Measurements from ENCODE around the gene MX1. TPM values are rescaled to one million over a fixed set of nuclear protein-coding genes. Genes with fewer than 3 reads are reported as not detected.

Gene MX1
- total and polyA plus RNA-seq, 4 donors, result 16.9 to 58.1 (median 33.0) TPM

GRCh38 chr21:41482980-41483379 is 56.9 kb downstream of the MX1 start:
- no peaks in the 10 kb centered on the region for H3K36me3 ChIP-seq (ENCODE audit: control insufficient read depth in 1 of 2, insufficient read depth in 2 of 2, low read length in 1 of 2)
- H3K4me3 ChIP-seq (ENCODE audit: low read length in 2 of 2), result no peak overlapping the region
- DNase-seq, result no peak
- peaks cover 0 to 4% of the 10 kb centered on the region in 2 donors for H3K4me1 ChIP-seq (ENCODE audit: control insufficient read depth in 1 of 2, insufficient read depth in 2 of 2, low read length in 2 of 2)
- ATAC-seq (ENCODE audit: low FRiP score), result no peak
- H3K9me3 ChIP-seq (ENCODE audit: control insufficient read depth, low read length), result no peaks in the 10 kb centered on the region
- 92 to 93% methylated on average over 6 of the region's 6 CpGs for WGBS, 2 donors
- intact Hi-C loops (cut with DNase I), result no loop called here
- H3K27ac ChIP-seq (ENCODE audit: low read depth in 1 of 2, low read length in 2 of 2), result no peak overlapping the region
- H3K27me3 ChIP-seq (ENCODE audit: control insufficient read depth in 1 of 2, insufficient read depth in 2 of 2, low read length in 1 of 2), result no peaks in the 10 kb centered on the region

- ATAC-seq (ENCODE audit: low FRiP score) (no peak), DNase-seq (peak in 1 of 2 donors; percentile 13)
Measured at GRCh38 chr21:41483415-41483814, 57.4 kb downstream of the MX1 start.

DNA sequence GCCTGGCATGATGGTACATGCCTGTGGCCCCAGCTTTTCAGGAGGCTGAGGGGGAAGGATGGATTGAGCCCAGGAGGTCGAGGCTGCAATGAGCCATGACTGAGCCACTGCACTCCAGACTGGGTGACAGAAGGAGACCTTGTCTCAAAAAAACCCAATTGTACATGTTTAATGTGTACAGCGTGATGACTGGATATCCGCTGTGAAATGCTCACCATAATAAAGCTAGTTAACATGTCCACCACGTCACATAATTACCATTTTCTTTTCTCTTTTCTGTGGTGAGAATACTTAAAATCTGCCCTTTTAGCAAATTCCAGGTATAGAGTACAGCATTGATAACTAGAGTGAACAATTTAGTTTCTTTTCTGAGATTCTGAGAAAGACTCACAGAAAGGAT is 57.9 kb downstream of the MX1 start:
- no peaks in the 10 kb centered on the region for H3K36me3 ChIP-seq (ENCODE audit: control insufficient read depth in 1 of 2, insufficient read depth in 2 of 2, low read length in 1 of 2)
- H3K27me3 ChIP-seq (ENCODE audit: control insufficient read depth in 1 of 2, insufficient read depth in 2 of 2, low read length in 1 of 2), result no peaks in the 10 kb centered on the region
- H3K27ac ChIP-seq (ENCODE audit: low read depth in 1 of 2, low read length in 2 of 2), result no peak overlapping the region
- peaks cover 0 to 4% of the 10 kb centered on the region in 2 donors for H3K4me1 ChIP-seq (ENCODE audit: control insufficient read depth in 1 of 2, insufficient read depth in 2 of 2, low read length in 2 of 2)
- no peak overlapping the region for H3K4me3 ChIP-seq (ENCODE audit: low read length in 2 of 2)
- no peak for DNase-seq
- no peaks in the 10 kb centered on the region for H3K9me3 ChIP-seq (ENCODE audit: control insufficient read depth, low read length)
- intact Hi-C loops (cut with DNase I), result no loop called here
- WGBS, 2 donors, result 94 to 95% methylated on average over 4 of the region's 4 CpGs
- no peak for ATAC-seq (ENCODE audit: low FRiP score)

More at GRCh38 chr21:41483415-41483814, 57.4 kb downstream of the MX1 start:
- H3K36me3 ChIP-seq (ENCODE audit: control insufficient read depth in 1 of 2, insufficient read depth in 2 of 2, low read length in 1 of 2), result no peaks in the 10 kb centered on the region
- no peaks in the 10 kb centered on the region for H3K27me3 ChIP-seq (ENCODE audit: control insufficient read depth in 1 of 2, insufficient read depth in 2 of 2, low read length in 1 of 2)
- 54 to 57% methylated on average over 12 of the region's 12 CpGs for WGBS, 2 donors
- intact Hi-C loops (cut with DNase I), result no loop called here
- no peak overlapping the region for H3K27ac ChIP-seq (ENCODE audit: low read depth in 1 of 2, low read length in 2 of 2)
- H3K9me3 ChIP-seq (ENCODE audit: control insufficient read depth, low read length), result no peaks in the 10 kb centered on the region
- no peak overlapping the region for H3K4me3 ChIP-seq (ENCODE audit: low read length in 2 of 2)
- H3K4me1 ChIP-seq (ENCODE audit: control insufficient read depth in 1 of 2, insufficient read depth in 2 of 2, low read length in 2 of 2), result peaks cover 0 to 4% of the 10 kb centered on the region in 2 donors

- Histone ChIP-seq H3K27ac (ENCODE audit: low read depth in 1 of 2, low read length in 2 of 2) (no peak overlapping the region), H3K36me3 (ENCODE audit: control insufficient read depth in 1 of 2, insufficient read depth in 2 of 2, low read length in 1 of 2) (no peaks in the 10 kb centered on the region), H3K27me3 (ENCODE audit: control insufficient read depth in 1 of 2, insufficient read depth in 2 of 2, low read length in 1 of 2) (no peaks in the 10 kb centered on the region), H3K9me3 (ENCODE audit: control insufficient read depth, low read length) (no peaks in the 10 kb centered on the region), H3K4me3 (ENCODE audit: low read length in 2 of 2) (no peak overlapping the region), H3K4me1 (ENCODE audit: control insufficient read depth in 1 of 2, insufficient read depth in 2 of 2, low read length in 2 of 2) (peaks cover 0 to 4% of the 10 kb centered on the region in 2 donors)
- WGBS, 2 donors, result 91 to 94% methylated on average over 6 of the region's 6 CpGs
- ATAC-seq (ENCODE audit: low FRiP score) (no peak), DNase-seq (no peak)
- intact Hi-C loops (cut with DNase I), result no loop called here
Measured at GRCh38 chr21:41487082-41487481, 61.0 kb downstream of the MX1 start.

DNA sequence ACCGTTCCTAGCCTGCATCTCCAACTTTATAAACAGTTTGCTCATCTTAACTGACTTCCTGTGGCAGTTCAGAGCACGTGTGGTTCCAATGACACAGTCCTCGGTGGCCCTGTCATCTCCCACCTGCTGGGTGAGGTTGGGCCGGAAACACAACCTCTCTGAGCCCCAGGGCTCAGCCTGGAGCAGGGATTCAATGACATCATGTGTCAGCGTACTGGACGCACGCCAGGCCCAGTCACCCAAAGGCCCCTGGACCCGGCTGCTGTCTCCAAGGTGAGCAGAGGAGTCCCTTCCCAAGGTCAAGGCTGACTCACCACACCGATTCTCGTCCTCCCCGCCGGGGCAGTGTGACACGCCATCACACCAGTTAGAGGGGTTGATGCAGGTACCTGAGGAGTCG is 62.0 kb downstream of the MX1 start:
- H3K4me3 ChIP-seq (ENCODE audit: low read length in 2 of 2), result no peak overlapping the region
- intact Hi-C loops (cut with DNase I), result no loop called here
- ATAC-seq (ENCODE audit: low FRiP score) (no peak), DNase-seq (peak in 1 of 2 donors; percentile 44)
- no peaks in the 10 kb centered on the region for H3K9me3 ChIP-seq (ENCODE audit: control insufficient read depth, low read length)
- 91 to 92% methylated on average over 14 of the region's 14 CpGs for WGBS, 2 donors
- peaks cover 0 to 4% of the 10 kb centered on the region in 2 donors for H3K4me1 ChIP-seq (ENCODE audit: control insufficient read depth in 1 of 2, insufficient read depth in 2 of 2, low read length in 2 of 2)
- no peak overlapping the region for H3K27ac ChIP-seq (ENCODE audit: low read depth in 1 of 2, low read length in 2 of 2)
- H3K27me3 ChIP-seq (ENCODE audit: control insufficient read depth in 1 of 2, insufficient read depth in 2 of 2, low read length in 1 of 2), result no peaks in the 10 kb centered on the region
- H3K36me3 ChIP-seq (ENCODE audit: control insufficient read depth in 1 of 2, insufficient read depth in 2 of 2, low read length in 1 of 2), result no peaks in the 10 kb centered on the region

- intact Hi-C loops (cut with DNase I), result no loop called here
- WGBS, 2 donors, result 74 to 81% methylated on average over 7 of the region's 7 CpGs
- DNase-seq (peak in 1 of 2 donors; percentile 11), ATAC-seq (ENCODE audit: low FRiP score) (no peak)
- no peak overlapping the region for H3K27ac ChIP-seq (ENCODE audit: low read depth in 1 of 2, low read length in 2 of 2)
- no peaks in the 10 kb centered on the region for H3K36me3 ChIP-seq (ENCODE audit: control insufficient read depth in 1 of 2, insufficient read depth in 2 of 2, low read length in 1 of 2)
- H3K4me3 ChIP-seq (ENCODE audit: low read length in 2 of 2), result no peak overlapping the region
- H3K27me3 ChIP-seq (ENCODE audit: control insufficient read depth in 1 of 2, insufficient read depth in 2 of 2, low read length in 1 of 2), result no peaks in the 10 kb centered on the region
- no peaks in the 10 kb centered on the region for H3K9me3 ChIP-seq (ENCODE audit: control insufficient read depth, low read length)
- peaks cover 0 to 4% of the 10 kb centered on the region in 2 donors for H3K4me1 ChIP-seq (ENCODE audit: control insufficient read depth in 1 of 2, insufficient read depth in 2 of 2, low read length in 2 of 2)
Measured at GRCh38 chr21:41489329-41489728, 63.3 kb downstream of the MX1 start.

DNA sequence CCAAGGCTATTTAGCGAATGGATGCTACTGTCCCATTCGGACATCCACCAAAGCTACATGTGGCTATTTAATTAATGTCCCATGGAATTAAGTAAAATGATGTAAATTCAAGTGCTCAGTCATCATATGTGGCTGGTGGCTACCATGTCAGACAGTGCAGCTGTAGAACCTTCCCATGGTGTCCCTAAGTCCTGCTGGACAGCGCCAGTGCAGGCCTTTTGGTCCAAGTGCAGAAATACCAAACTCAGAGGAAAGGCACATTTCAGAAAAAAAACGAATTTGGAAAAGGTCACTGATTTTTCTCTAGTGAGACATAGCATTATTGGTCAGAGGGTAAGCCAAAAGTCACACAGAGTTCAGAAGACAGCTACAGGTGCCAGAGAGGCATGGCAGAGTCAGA is 64.3 kb downstream of the MX1 start:
- no peaks in the 10 kb centered on the region for H3K9me3 ChIP-seq (ENCODE audit: control insufficient read depth, low read length)
- no peak overlapping the region for H3K27ac ChIP-seq (ENCODE audit: low read depth in 1 of 2, low read length in 2 of 2)
- H3K4me3 ChIP-seq (ENCODE audit: low read length in 2 of 2), result no peak overlapping the region
- H3K27me3 ChIP-seq (ENCODE audit: control insufficient read depth in 1 of 2, insufficient read depth in 2 of 2, low read length in 1 of 2), result no peaks in the 10 kb centered on the region
- ATAC-seq (ENCODE audit: low FRiP score) (no peak), DNase-seq (peak in 1 of 2 donors; percentile 10)
- 64 to 67% methylated on average over 4 of the region's 4 CpGs for WGBS, 2 donors
- H3K4me1 ChIP-seq (ENCODE audit: control insufficient read depth in 1 of 2, insufficient read depth in 2 of 2, low read length in 2 of 2), result peaks cover 0 to 4% of the 10 kb centered on the region in 2 donors
- no peaks in the 10 kb centered on the region for H3K36me3 ChIP-seq (ENCODE audit: control insufficient read depth in 1 of 2, insufficient read depth in 2 of 2, low read length in 1 of 2)
- intact Hi-C loops (cut with DNase I), result no loop called here

- ATAC-seq (ENCODE audit: low FRiP score), result no peak
Measured at GRCh38 chr21:41491412-41491811, 65.4 kb downstream of the MX1 start.

DNA sequence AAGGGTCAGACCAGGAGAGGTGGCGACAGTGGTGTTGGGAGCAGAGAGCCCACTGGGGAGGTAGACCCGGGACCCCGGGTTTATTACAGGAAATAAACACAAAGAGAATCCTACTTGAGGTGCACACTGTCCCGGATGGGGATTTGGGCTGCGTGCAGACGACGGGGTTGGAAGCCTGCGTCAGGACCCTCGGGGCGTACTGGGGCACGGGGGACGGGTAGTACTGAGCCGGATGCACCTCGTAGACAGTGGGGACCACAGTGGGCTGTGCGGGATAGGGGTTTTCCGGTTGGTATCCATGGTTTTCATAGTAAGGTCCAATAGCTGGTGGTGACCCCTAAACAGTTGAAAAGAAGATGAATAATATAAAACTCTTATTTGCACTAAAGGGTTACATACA is 68.2 kb downstream of the MX1 start:
- H3K9me3 ChIP-seq (ENCODE audit: control insufficient read depth, low read length), result peaks cover 2% of the 10 kb centered on the region
- H3K36me3 ChIP-seq (ENCODE audit: control insufficient read depth in 1 of 2, insufficient read depth in 2 of 2, low read length in 1 of 2), result no peaks in the 10 kb centered on the region
- DNase-seq, result no peak
- H3K4me3 ChIP-seq (ENCODE audit: low read length in 2 of 2), result no peak overlapping the region
- intact Hi-C loops (cut with DNase I), result no loop called here
- no peaks in the 10 kb centered on the region for H3K27me3 ChIP-seq (ENCODE audit: control insufficient read depth in 1 of 2, insufficient read depth in 2 of 2, low read length in 1 of 2)
- 93 to 94% methylated on average over 16 of the region's 16 CpGs for WGBS, 2 donors
- H3K4me1 ChIP-seq (ENCODE audit: control insufficient read depth in 1 of 2, insufficient read depth in 2 of 2, low read length in 2 of 2), result no peaks in the 10 kb centered on the region
- no peak for ATAC-seq (ENCODE audit: low FRiP score)
- H3K27ac ChIP-seq (ENCODE audit: low read depth in 1 of 2, low read length in 2 of 2), result no peak overlapping the region

More at GRCh38 chr21:41491412-41491811, 65.4 kb downstream of the MX1 start:
- no peak for DNase-seq
- intact Hi-C loops (cut with DNase I), result no loop called here
- H3K36me3 ChIP-seq (ENCODE audit: control insufficient read depth in 1 of 2, insufficient read depth in 2 of 2, low read length in 1 of 2), result no peaks in the 10 kb centered on the region
- WGBS, 2 donors, result 78% methylated on average over 6 of the region's 6 CpGs
- H3K27me3 ChIP-seq (ENCODE audit: control insufficient read depth in 1 of 2, insufficient read depth in 2 of 2, low read length in 1 of 2), result no peaks in the 10 kb centered on the region
- H3K4me3 ChIP-seq (ENCODE audit: low read length in 2 of 2), result no peak overlapping the region
- peaks cover 0 to 2% of the 10 kb centered on the region in 2 donors for H3K4me1 ChIP-seq (ENCODE audit: control insufficient read depth in 1 of 2, insufficient read depth in 2 of 2, low read length in 2 of 2)
- no peaks in the 10 kb centered on the region for H3K9me3 ChIP-seq (ENCODE audit: control insufficient read depth, low read length)
- H3K27ac ChIP-seq (ENCODE audit: low read depth in 1 of 2, low read length in 2 of 2), result no peak overlapping the region

Measured in aorta (tissue), 5 donors.